GM12878 (cell line): Measurements from ENCODE around the gene ZNF420.
"Not testable (repeated sequence)": the region's sequence is repeated elsewhere in the genome, so short reads cannot be mapped to it uniquely, and the experiment has no call there.

Experiments used
- CBX5 ChIP-seq: sonication (generic); IDR thresholded peaks from 2 replicates; pipeline ENCODE4 v1.6.1; 2016; ENCODE audit warnings: low read depth, moderate library complexity, mild to moderate bottlenecking, inconsistent platforms
- CEBPB ChIP-seq, 2 experiments: fragments of 150-350 bp in 1 of 2; IDR thresholded peaks; 2 replicates each; pipeline ENCODE4 v1.6.1; 2012 to 2014; ENCODE audit warnings: low read depth in 2 of 2, low read length in 2 of 2, borderline replicate concordance in 1 of 2, inconsistent platforms in 1 of 2
- CHD4 ChIP-seq: fragments of 200-600 bp; sonication (generic); IDR thresholded peaks from 2 replicates; pipeline ENCODE4 v1.6.1; 2016; ENCODE audit warnings: mild to moderate bottlenecking
- EP300 ChIP-seq, 2 experiments: fragments of 150-350 bp in 1 of 2; IDR thresholded peaks; 2 replicates each; pipeline ENCODE4 v1.6.1; 2011 to 2012; ENCODE audit warnings: low read depth in 2 of 2, low read length in 2 of 2, borderline replicate concordance in 1 of 2, improper control_type of control experiment in 1 of 2, inconsistent platforms in 1 of 2; ENCODE audit not compliant: control insufficient read depth in 1 of 2
- EZH2 ChIP-seq: IDR thresholded peaks from 2 replicates; pipeline ENCODE4 v1.6.1; 2012; ENCODE audit warnings: low read depth, mild to moderate bottlenecking, control low read depth, inconsistent platforms, low read length, borderline replicate concordance; ENCODE audit not compliant: control insufficient read depth
- NFYB ChIP-seq: IDR thresholded peaks from 2 replicates; pipeline ENCODE4 v1.6.1; 2011; ENCODE audit warnings: low read depth, mild to moderate bottlenecking, low read length, improper control_type of control experiment, moderate library complexity; ENCODE audit not compliant: insufficient read depth
- POLR2AphosphoS5 ChIP-seq: IDR thresholded peaks from 2 replicates; pipeline ENCODE4 v1.6.1; 2011; ENCODE audit warnings: mild to moderate bottlenecking, low read length, inconsistent platforms
- WRNIP1 ChIP-seq: IDR thresholded peaks from 2 replicates; pipeline ENCODE4 v1.6.1; 2011; ENCODE audit warnings: low read depth, low read length, improper control_type of control experiment, borderline replicate concordance
- TF ChIP-seq, protein P1 (sequence below), 3 experiments: IDR thresholded peaks in 2 of 3; conservative IDR thresholded peaks in 1 of 3; 2 replicates each; pipeline ENCODE4 v1.5.1; 2011; ENCODE audit warnings: low read depth in 3 of 3, low read length in 3 of 3, mild to moderate bottlenecking in 3 of 3, control low read depth in 2 of 3, moderate library complexity in 2 of 3, inconsistent platforms in 1 of 3, mixed read lengths in 1 of 3; ENCODE audit not compliant: control insufficient read depth in 2 of 3, insufficient read depth in 1 of 3; ENCODE audit errors: extremely low read depth in 1 of 3
- TF ChIP-seq, protein P2 (sequence below): IDR thresholded peaks from 2 replicates; pipeline ENCODE4 v1.6.1; 2011; ENCODE audit warnings: mild to moderate bottlenecking, low read depth, low read length, moderate library complexity; ENCODE audit not compliant: insufficient replicate concordance
- TF ChIP-seq, protein P3 (sequence below): fragments of 450-650 bp; IDR thresholded peaks from 2 replicates; pipeline ENCODE4 v1.6.1; 2018; ENCODE audit warnings: mild to moderate bottlenecking, low read depth, moderate library complexity; ENCODE audit not compliant: partially characterized antibody

DNA sequence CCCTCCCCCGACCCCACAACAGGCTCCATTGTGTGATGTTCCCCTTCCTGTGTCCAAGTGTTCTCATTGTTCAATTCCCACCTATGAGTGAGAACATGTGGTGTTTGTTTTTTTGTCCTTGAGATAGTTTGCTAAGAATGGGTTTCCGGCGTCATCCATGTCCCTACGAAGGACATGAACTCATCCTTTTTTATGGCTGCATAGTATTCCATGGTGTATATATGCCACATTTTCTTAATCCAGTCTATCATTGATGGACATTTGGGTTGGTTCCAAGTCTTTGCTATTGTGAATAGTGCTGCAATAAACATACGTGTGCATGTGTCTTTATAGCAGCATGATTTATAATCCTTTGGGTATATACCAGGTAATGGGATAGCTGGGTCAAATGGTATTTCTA is 25.9 kb downstream of the ZNF420 start:
- TF ChIP-seq, protein P1, sequence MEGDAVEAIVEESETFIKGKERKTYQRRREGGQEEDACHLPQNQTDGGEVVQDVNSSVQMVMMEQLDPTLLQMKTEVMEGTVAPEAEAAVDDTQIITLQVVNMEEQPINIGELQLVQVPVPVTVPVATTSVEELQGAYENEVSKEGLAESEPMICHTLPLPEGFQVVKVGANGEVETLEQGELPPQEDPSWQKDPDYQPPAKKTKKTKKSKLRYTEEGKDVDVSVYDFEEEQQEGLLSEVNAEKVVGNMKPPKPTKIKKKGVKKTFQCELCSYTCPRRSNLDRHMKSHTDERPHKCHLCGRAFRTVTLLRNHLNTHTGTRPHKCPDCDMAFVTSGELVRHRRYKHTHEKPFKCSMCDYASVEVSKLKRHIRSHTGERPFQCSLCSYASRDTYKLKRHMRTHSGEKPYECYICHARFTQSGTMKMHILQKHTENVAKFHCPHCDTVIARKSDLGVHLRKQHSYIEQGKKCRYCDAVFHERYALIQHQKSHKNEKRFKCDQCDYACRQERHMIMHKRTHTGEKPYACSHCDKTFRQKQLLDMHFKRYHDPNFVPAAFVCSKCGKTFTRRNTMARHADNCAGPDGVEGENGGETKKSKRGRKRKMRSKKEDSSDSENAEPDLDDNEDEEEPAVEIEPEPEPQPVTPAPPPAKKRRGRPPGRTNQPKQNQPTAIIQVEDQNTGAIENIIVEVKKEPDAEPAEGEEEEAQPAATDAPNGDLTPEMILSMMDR (IDR thresholded peaks at IDR 0.05 in 2 of 3, conservative IDR thresholded peaks at IDR 0.05 in 1 of 3; ENCODE audit: control insufficient read depth in 2 of 3, extremely low read depth in 1 of 3, insufficient read depth in 1 of 3, low read depth in 3 of 3, low read length in 3 of 3) = not testable (repeated sequence)
- not testable (repeated sequence) for TF ChIP-seq CBX5; WRNIP1; CHD4; EP300 (IDR thresholded peaks at IDR 0.05; ENCODE audit: borderline replicate concordance in 1 of 2, control insufficient read depth in 1 of 2, low read depth in 2 of 2, low read length in 2 of 2); EZH2; POLR2AphosphoS5; NFYB; CEBPB (IDR thresholded peaks at IDR 0.05; ENCODE audit: borderline replicate concordance in 1 of 2, low read depth in 2 of 2, low read length in 2 of 2)
- TF ChIP-seq, protein P2, sequence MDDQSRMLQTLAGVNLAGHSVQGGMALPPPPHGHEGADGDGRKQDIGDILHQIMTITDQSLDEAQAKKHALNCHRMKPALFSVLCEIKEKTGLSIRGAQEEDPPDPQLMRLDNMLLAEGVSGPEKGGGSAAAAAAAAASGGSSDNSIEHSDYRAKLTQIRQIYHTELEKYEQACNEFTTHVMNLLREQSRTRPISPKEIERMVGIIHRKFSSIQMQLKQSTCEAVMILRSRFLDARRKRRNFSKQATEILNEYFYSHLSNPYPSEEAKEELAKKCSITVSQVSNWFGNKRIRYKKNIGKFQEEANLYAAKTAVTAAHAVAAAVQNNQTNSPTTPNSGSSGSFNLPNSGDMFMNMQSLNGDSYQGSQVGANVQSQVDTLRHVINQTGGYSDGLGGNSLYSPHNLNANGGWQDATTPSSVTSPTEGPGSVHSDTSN = not testable (repeated sequence)
- TF ChIP-seq, protein P3, sequence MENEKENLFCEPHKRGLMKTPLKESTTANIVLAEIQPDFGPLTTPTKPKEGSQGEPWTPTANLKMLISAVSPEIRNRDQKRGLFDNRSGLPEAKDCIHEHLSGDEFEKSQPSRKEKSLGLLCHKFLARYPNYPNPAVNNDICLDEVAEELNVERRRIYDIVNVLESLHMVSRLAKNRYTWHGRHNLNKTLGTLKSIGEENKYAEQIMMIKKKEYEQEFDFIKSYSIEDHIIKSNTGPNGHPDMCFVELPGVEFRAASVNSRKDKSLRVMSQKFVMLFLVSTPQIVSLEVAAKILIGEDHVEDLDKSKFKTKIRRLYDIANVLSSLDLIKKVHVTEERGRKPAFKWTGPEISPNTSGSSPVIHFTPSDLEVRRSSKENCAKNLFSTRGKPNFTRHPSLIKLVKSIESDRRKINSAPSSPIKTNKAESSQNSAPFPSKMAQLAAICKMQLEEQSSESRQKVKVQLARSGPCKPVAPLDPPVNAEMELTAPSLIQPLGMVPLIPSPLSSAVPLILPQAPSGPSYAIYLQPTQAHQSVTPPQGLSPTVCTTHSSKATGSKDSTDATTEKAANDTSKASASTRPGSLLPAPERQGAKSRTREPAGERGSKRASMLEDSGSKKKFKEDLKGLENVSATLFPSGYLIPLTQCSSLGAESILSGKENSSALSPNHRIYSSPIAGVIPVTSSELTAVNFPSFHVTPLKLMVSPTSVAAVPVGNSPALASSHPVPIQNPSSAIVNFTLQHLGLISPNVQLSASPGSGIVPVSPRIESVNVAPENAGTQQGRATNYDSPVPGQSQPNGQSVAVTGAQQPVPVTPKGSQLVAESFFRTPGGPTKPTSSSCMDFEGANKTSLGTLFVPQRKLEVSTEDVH = not testable (repeated sequence)
